Cardiac muscle cell (in vitro differentiated cells and primary cell): ENCODE measurements around the gene ABCG1. TPM values are rescaled to one million over a fixed set of nuclear protein-coding genes. Genes with fewer than 3 reads are reported as not detected.

Experiments used
- DNase-seq, 2 donors: peaks; one replicate each; pipeline versions ENCODE4 v3.0.0 to v3.0.0-alpha.2; 2010 to 2017; ENCODE audit warnings: low read depth in 1 of 2, low spot score in 1 of 2
- H3K27ac ChIP-seq: fragments of 200-600 bp; sonication (generic); 2 replicates; pipeline ENCODE4 v1.5.1; 2016
- H3K27me3 ChIP-seq: fragments of 200-600 bp; sonication (generic); 2 replicates; pipeline ENCODE4 v1.6.0; 2016; ENCODE audit warnings: control low read depth
- H3K36me3 ChIP-seq: fragments of 200-600 bp; sonication (generic); 2 replicates; pipeline ENCODE4 v1.5.1; 2016; ENCODE audit warnings: control low read depth
- H3K4me1 ChIP-seq: fragments of 200-600 bp; sonication (generic); 2 replicates; pipeline ENCODE4 v1.8.1; 2017; ENCODE audit warnings: low read depth, mild to moderate bottlenecking, mixed run types
- H3K4me3 ChIP-seq: fragments of 200-600 bp; sonication (generic); 2 replicates; pipeline ENCODE4 v1.5.1; 2016; ENCODE audit warnings: mild to moderate bottlenecking
- H3K9me3 ChIP-seq: fragments of 200-600 bp; sonication (generic); 2 replicates; pipeline ENCODE4 v1.5.1; 2017; ENCODE audit warnings: low read depth, mild to moderate bottlenecking, control low read depth
- polyA plus RNA-seq: library from polyadenylated mRNA; unstranded; fragments of >200 nt; fragmentation: Nextera tagmentation; extraction: Ambion mirVana; gene quantifications from 2 replicates; pipeline ENCODE4 v1.2.1, GENCODE V29; 2016
- total RNA-seq: library from RNA; depleted of rRNA; stranded (reverse); fragments of >200 nt; gene quantifications from 2 replicates; pipeline ENCODE4 v1.2.3, GENCODE V29; 2016
- TF ChIP-seq, protein P1 (sequence below): IDR thresholded peaks from 2 replicates; pipeline ENCODE4 v1.5.1; 2012; ENCODE audit warnings: low read depth, mild to moderate bottlenecking, low read length

Gene ABCG1
- total and polyA plus RNA-seq, 2 experiments from 2014 or later = 4.0 to 4.9 TPM

DNA sequence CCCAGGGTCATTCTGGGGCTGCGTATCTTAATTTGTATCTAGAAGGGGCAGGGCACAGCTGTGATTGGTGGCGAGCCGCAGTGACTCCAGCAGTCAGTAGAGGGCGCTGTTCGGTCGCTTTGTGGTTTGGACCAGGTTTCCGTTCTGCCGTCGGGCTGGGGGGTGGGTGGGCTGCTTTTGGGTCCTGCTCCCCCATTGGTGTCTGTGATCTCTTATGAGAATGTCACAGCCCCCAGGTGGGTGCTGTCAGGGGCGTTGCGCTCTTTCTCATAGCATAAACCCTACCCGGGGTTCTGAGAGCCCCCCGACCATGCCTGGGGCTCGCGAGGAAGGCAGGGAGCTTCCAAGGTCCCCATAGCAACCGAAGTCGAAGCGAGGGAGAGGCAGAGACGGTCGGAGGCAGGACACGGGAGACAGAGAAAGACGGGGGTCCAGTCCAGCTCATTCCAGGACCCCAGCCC, 90.8 kb downstream of the ABCG1 start:
- Histone ChIP-seq H3K4me3 (no peak overlapping the region), H3K27ac (no peak overlapping the region), H3K27me3 (no peaks in the 10 kb centered on the region), H3K36me3 (no peaks in the 10 kb centered on the region), H3K4me1 (no peaks in the 10 kb centered on the region), H3K9me3 (no peaks in the 10 kb centered on the region)
- DNase-seq = peak; percentile 33 to 74
- TF ChIP-seq, protein P1, sequence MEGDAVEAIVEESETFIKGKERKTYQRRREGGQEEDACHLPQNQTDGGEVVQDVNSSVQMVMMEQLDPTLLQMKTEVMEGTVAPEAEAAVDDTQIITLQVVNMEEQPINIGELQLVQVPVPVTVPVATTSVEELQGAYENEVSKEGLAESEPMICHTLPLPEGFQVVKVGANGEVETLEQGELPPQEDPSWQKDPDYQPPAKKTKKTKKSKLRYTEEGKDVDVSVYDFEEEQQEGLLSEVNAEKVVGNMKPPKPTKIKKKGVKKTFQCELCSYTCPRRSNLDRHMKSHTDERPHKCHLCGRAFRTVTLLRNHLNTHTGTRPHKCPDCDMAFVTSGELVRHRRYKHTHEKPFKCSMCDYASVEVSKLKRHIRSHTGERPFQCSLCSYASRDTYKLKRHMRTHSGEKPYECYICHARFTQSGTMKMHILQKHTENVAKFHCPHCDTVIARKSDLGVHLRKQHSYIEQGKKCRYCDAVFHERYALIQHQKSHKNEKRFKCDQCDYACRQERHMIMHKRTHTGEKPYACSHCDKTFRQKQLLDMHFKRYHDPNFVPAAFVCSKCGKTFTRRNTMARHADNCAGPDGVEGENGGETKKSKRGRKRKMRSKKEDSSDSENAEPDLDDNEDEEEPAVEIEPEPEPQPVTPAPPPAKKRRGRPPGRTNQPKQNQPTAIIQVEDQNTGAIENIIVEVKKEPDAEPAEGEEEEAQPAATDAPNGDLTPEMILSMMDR = peak; percentile 77

DNA sequence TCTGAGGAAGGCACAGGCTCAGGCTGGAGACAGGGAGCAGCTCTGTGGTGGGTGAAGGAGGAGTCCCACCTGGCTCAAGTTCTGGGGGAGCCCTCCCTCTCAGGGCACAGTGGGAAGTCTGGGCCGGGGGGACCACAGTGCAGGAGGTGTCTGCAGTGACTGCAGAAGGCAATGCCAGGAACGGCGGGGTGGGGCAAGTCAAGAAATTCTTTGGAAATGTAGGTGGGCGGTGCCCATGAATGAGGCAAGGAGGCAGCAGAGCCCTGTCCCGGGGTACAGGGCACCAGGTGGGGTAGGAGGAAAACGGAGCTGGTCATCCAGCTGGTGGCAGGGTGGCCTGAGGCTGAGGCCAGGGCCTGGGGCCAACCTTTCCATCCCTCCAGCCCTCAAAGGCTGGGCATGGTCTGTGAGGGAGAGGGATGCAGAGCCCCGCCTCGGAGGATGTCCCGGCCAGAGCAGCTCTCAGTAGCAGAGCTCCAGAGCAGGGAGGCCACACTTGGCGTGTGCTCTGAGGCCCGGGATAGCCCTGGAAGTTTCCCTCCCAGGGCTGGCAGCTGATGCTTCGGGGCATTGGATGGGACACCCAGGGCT, 91.6 kb downstream of the ABCG1 start:
- Histone ChIP-seq H3K27ac (no peak overlapping the region), H3K27me3 (no peaks in the 10 kb centered on the region), H3K36me3 (no peaks in the 10 kb centered on the region), H3K9me3 (no peaks in the 10 kb centered on the region), H3K4me1 (no peaks in the 10 kb centered on the region), H3K4me3 (no peak overlapping the region)
- TF ChIP-seq, protein P1 = no peak
- DNase-seq = no peak

DNA sequence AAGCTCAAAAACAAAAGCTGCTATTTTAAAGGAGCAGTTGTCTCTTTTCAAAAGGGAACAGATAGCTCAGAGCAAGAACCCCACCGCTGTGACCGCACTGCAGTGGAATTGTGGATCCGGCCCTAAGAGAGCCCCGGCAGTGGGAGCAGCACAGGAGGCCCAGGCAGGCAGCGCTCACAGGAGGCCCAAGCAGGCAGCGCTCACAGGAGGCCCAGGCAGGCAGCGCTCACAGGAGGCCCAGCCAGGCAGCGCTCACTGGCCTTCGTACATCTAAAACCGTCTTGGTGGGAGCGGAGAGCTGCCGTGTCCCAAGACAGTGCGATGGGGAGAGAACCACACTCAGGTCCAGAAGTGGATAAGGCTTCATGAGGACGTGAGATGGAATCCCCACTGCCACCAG, 92.2 kb downstream of the ABCG1 start:
- no peak overlapping the region for H3K4me3 ChIP-seq
- H3K4me1 ChIP-seq = no peaks in the 10 kb centered on the region
- H3K9me3 ChIP-seq = no peaks in the 10 kb centered on the region
- H3K36me3 ChIP-seq = no peaks in the 10 kb centered on the region
- H3K27me3 ChIP-seq = no peaks in the 10 kb centered on the region
- no peak for DNase-seq
- no peak overlapping the region for H3K27ac ChIP-seq
- TF ChIP-seq, protein P1 = no peak

DNA sequence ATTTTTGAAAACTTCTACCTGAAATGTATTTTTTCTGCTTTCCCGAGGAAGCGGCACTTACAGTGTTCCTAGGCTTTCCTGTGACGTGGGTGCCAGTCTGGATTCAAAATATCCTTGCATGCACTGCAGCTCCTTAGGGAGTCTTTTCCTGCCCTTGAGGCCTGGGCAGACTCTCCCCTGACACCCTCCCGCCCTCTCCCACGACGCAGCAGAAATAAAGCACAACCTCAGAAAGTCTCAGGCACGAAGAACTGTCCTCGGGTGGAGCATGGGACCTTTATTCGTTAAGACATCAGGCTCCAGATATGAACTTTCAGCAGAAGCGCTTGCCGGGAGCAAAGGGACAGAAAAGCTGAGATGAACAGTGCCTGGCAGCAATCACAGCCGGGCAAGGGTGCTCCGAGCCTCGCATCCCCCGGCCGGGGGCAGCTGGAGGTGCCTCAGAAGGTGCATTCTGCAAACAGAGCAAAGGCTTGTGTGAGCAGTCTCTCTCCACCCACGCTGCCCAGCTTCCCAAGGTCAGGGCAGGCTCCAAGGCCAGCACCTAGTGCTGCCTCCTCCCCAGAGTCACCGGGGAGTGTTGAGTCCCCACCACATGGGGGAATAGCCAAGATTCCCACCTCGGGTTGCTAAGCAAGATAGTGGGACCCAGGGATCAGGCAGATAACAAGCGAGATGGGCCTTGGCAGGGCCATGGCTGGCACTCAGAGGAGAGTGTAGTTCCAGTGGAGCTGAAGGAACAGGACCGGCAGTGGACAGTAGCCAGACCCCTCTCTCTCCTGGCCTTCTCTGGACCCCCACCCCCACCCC, 93.1 kb downstream of the ABCG1 start:
- no peaks in the 10 kb centered on the region for H3K4me1 ChIP-seq
- TF ChIP-seq, protein P1 = no peak
- DNase-seq = no peak

DNA sequence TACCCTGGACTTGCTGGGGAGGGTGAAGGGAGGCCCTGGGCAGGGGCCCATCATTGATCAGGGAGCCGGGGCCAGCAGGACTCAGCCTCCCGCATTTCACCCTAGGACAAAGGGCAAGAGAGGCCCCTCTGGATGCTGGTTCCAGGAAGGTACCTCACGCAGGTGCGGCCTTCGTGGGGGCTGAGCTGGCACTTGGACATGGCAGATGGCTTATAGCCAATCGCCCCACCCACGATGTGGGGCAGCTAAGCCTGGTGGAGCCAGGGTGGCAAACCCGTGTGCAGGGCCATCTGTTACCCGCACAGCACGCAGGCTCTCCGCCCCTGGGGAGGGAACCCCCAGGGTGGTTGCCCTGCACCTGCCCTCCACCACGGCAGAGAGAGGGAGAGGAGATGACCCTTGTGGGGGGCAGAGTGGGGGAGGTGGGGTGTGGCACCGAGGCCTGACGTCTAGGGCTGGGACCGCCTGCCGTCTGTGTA, 93.7 kb downstream of the ABCG1 start:
- Histone ChIP-seq H3K4me1 (no peaks in the 10 kb centered on the region), H3K36me3 (no peaks in the 10 kb centered on the region), H3K27ac (no peak overlapping the region), H3K9me3 (no peaks in the 10 kb centered on the region), H3K27me3 (no peaks in the 10 kb centered on the region), H3K4me3 (no peak overlapping the region)
- DNase-seq = no peak
- TF ChIP-seq, protein P1 = no peak

More for the DNA sequence above, 93.1 kb downstream of the ABCG1 start:
- H3K27ac ChIP-seq = no peak overlapping the region
- no peaks in the 10 kb centered on the region for H3K27me3 ChIP-seq
- no peak overlapping the region for H3K4me3 ChIP-seq
- H3K36me3 ChIP-seq = no peaks in the 10 kb centered on the region
- H3K9me3 ChIP-seq = no peaks in the 10 kb centered on the region
